ENCODE data around the gene DOK4.

DOK4 gene

DNA sequence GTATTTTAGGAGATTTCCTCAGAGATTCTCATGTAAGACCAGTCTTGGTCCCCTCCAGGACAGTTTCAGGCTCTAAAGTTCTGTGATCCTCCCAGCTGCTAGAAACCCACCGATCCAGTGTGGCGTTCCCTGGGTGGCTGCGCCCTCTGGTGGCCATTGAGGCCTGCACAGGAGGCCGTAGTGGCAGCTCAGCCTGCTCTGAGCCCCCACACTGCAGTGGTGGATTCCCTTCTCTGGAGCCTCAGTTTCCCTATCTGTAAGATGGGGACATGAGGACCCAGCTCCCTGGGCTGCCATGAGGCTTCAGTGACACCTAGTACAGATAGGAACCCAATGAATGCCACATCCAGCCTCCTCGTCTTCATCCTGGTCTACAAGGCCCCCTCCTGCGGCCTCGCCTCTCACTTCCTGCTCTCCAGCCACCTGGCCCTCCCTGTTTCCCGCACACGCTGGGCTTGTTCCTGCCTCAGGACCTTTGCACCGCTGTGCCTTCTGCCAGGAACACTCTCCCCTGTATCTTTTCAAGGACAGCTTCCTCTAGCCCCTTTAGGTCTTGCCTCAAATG is 33.6 kb upstream of the DOK4 start:
- TF ChIP-seq, protein P1, sequence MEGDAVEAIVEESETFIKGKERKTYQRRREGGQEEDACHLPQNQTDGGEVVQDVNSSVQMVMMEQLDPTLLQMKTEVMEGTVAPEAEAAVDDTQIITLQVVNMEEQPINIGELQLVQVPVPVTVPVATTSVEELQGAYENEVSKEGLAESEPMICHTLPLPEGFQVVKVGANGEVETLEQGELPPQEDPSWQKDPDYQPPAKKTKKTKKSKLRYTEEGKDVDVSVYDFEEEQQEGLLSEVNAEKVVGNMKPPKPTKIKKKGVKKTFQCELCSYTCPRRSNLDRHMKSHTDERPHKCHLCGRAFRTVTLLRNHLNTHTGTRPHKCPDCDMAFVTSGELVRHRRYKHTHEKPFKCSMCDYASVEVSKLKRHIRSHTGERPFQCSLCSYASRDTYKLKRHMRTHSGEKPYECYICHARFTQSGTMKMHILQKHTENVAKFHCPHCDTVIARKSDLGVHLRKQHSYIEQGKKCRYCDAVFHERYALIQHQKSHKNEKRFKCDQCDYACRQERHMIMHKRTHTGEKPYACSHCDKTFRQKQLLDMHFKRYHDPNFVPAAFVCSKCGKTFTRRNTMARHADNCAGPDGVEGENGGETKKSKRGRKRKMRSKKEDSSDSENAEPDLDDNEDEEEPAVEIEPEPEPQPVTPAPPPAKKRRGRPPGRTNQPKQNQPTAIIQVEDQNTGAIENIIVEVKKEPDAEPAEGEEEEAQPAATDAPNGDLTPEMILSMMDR (IDR thresholded peaks at IDR 0.05; ENCODE audit: low read depth, low read length, missing control alignments) = peak; percentile 99
- DNase-seq (ENCODE audit: extremely low read depth, low read depth) = no peak
- H3K4me3 ChIP-seq (replicated peaks; ENCODE audit: low read depth, low read length) = no peak overlapping the region

DNA sequence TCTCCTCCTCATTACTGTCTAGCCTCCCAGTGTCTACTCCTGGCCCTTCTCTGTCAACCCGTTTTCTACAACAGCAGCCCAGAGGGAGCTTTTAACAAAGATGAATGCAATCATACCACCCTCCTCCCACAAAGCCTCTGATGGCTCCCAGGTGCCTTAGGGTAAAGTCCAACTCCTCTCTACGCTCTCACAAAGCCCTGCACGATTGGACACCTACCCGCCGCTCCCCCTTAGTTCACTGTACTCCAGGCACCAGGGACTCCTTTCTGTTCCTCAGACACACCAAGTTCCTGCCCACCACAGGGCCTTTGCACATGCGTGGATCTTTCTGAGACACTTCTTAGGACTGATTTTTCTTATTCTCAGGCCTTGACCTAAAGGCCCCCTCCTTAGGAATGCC is 32.6 kb upstream of the DOK4 start:
- DNase-seq (ENCODE audit: extremely low read depth, low read depth) = no peak
- no peak overlapping the region for H3K4me3 ChIP-seq (replicated peaks; ENCODE audit: low read depth, low read length)
- TF ChIP-seq, protein P1 (IDR thresholded peaks at IDR 0.05; ENCODE audit: low read depth, low read length, missing control alignments) = no peak

DNA sequence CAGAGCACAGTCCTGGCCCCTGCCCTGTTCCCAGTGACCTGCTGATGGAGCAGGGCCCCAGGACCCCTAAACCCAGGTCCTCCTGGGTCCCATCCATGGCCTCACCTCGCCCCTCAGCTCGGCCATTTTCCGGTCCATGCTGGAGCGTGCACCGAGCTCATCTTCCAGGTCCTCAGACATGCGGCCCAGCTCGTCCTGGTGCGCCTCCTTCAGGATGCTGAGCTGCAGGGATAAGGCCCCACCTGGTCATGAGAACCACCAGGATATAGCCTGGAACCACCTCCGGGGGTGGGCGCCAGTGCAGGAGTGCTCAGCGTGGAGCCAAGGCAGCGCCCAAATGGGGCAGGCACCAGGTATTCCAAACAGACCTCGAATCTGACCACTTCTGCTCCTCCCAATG is 32.2 kb upstream of the DOK4 start:
- TF ChIP-seq, protein P1 (IDR thresholded peaks at IDR 0.05; ENCODE audit: low read depth, low read length, missing control alignments) = no peak
- no peak overlapping the region for H3K4me3 ChIP-seq (replicated peaks; ENCODE audit: low read depth, low read length)
- DNase-seq (ENCODE audit: extremely low read depth, low read depth) = no peak

DNA sequence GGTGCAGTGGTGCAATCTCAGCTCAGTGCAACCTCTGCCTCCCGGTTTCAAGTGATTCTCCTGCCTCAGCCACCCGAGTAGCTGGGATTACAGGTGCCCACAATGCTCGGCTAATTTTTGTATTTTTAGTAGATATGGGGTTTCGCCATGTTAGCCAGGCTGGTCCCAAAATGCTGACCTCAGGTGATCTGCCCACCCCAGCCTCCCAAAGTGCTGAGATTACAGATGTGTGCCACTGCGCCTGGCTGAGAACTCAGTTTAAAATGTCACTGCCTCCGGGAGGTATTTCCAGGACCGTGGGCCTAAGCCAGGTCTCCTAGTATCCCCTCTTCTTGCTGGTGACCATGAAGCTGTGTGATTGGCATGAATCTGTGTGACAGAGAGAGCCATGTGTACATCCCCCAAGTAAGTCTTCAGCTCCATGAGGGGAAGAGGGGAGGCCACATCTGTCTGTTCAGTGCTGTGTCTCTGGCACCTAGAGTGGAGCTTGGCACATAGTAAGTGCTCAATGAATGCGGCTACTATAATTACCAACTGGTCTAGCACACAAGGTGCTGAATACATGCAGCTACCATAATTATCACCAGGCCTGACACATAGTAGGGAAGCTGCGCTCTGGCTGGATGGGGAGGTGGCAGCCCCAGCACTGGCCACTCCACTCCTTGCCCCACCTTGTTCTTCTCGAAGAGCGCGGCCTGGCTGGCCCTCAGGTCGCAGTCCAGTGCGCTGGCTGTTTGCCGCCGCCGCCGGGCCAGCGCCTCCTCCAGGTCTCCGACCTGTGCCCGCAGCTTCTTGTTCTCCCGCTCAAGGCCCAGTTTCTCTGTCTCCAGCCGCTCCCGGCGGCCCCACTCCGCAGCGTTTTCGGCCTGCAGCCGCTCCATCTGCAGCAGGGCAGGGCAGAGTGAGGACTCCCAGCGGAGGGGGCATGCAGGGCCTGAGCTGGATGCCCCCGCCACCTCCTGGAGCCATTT is 31.4 kb upstream of the DOK4 start:
- H3K4me3 ChIP-seq (replicated peaks; ENCODE audit: low read depth, low read length) = no peak overlapping the region
- TF ChIP-seq, protein P1 (IDR thresholded peaks at IDR 0.05; ENCODE audit: low read depth, low read length, missing control alignments) = no peak

DNA sequence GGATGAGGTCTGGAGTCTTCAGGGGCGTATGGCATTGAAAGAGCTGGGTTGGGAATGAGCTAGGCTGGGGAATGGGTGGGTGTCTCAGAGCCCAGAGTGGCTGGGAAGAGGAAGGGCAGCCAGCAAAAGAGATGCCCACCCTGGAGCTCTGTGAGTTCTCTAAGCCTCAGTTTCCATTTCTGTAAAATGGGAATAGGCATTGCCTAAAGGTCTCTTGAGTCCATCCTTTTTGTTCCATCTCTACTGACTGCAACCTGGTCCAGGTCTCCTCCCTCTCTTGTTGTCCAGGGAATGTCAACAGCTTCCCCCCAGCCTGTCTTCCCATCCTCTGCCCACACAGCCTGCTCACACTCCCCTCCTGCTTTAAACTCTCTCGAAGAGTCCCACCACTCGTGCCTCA is 30.5 kb upstream of the DOK4 start:
- DNase-seq (ENCODE audit: extremely low read depth, low read depth) = no peak
- no peak overlapping the region for H3K4me3 ChIP-seq (replicated peaks; ENCODE audit: low read depth, low read length)
- TF ChIP-seq, protein P1 (IDR thresholded peaks at IDR 0.05; ENCODE audit: low read depth, low read length, missing control alignments) = no peak

More for the DNA sequence above, 31.4 kb upstream of the DOK4 start:
- DNase-seq (ENCODE audit: extremely low read depth, low read depth) = no peak

DNA sequence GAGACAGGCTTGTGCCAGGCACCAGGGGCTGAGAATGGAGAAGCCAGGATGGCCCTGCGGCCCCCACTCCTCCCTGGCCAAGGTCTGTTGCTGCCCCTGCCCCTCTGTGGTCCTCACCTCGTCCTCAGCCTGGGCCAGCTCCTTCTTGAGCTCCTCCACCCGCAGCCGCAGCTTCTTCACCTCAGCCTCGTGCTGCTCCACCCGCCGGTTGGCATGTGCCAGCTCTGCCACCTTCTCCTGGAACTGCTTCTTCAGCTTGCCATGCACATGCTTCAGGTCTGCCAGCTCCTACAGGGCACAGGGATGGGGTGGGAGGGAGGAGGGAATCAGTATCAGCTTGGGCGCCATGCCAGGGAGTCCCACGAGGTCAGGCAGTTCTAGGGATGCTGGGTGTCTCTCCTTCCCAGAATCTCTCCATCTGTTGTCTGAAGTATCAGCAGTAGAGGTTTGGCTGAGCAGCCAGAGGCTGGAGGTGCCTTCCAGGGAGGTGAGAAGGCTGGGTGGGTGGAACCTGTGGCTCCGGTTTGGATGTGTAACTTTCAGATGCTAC is 30.0 kb upstream of the DOK4 start:
- DNase-seq (ENCODE audit: extremely low read depth, low read depth) = no peak
- TF ChIP-seq, protein P1 (IDR thresholded peaks at IDR 0.05; ENCODE audit: low read depth, low read length, missing control alignments) = no peak
- no peak overlapping the region for H3K4me3 ChIP-seq (replicated peaks; ENCODE audit: low read depth, low read length)

Data from HFF-Myc (cell line).